ENCODE results near the gene ESPL1.

GRCh38 chr12:53226815-53227214 is 41.3 kb upstream of the ESPL1 start:
- TF ChIP-seq YY1 (IDR thresholded peaks at IDR 0.05; ENCODE audit: insufficient read depth, insufficient read length) (no peak), SUZ12 (IDR thresholded peaks at IDR 0.05; ENCODE audit: extremely low read depth, insufficient read depth, insufficient read length) (no peak)

Measured in NT2/D1 (cell line).